Ovary (tissue), 3 donors: ENCODE data around the gene ST8SIA2.

Experiments used
- EP300 ChIP-seq: sonication (generic); formaldehyde crosslinking; IDR thresholded peaks from one replicate; pipeline ENCODE4 v1.6.1; 2017; ENCODE audit warnings: antibody characterized with exemption
- POLR2A ChIP-seq: fragments of 450-650 bp; IDR thresholded peaks from one replicate; pipeline ENCODE4 v1.6.1; 2017; ENCODE audit warnings: antibody characterized with exemption, mild to moderate bottlenecking, moderate library complexity
- TF ChIP-seq, protein P1 (sequence below), 3 donors: fragments of 450-650 bp in 2 of 3; fragments of 200-600 bp in 1 of 3; IDR thresholded peaks; one replicate each; pipeline versions ENCODE4 v1.5.1 to v1.8.0; 2016 to 2022; ENCODE audit warnings: antibody characterized with exemption in 3 of 3, mild to moderate bottlenecking in 1 of 3
- donor health status: DM: no; HTN: no; CAD: no.

DNA sequence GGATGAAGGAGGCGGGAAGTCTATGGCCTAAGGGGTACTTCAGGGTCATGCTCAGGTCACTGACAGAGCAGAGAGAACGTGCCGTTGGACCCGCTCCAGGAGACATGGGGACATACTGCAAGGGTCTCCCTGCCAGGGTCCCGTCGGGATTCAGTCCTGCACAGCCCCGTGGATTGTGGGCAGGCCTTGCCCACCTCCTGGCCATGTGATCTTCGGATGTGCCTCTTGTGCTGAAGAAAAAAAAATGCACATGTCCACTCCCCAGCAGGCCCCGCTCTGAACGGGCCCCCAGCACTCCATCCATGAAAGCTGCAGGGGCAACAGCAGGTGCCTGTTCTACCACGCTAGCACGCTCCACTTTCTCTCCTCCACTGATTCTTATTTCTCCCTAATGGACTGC is 22.9 kb downstream of the ST8SIA2 start:
- TF ChIP-seq, protein P1, sequence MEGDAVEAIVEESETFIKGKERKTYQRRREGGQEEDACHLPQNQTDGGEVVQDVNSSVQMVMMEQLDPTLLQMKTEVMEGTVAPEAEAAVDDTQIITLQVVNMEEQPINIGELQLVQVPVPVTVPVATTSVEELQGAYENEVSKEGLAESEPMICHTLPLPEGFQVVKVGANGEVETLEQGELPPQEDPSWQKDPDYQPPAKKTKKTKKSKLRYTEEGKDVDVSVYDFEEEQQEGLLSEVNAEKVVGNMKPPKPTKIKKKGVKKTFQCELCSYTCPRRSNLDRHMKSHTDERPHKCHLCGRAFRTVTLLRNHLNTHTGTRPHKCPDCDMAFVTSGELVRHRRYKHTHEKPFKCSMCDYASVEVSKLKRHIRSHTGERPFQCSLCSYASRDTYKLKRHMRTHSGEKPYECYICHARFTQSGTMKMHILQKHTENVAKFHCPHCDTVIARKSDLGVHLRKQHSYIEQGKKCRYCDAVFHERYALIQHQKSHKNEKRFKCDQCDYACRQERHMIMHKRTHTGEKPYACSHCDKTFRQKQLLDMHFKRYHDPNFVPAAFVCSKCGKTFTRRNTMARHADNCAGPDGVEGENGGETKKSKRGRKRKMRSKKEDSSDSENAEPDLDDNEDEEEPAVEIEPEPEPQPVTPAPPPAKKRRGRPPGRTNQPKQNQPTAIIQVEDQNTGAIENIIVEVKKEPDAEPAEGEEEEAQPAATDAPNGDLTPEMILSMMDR (IDR thresholded peaks at IDR 0.05) = no peak
- no peak for TF ChIP-seq POLR2A
- no peak for TF ChIP-seq EP300
